Stomach (tissue), 9 donors: ENCODE data around the gene KIAA1958. TPM values are rescaled to one million over a fixed set of nuclear protein-coding genes. Genes with fewer than 3 reads are reported as not detected.

ENCODE experiments used
- DNase-seq, 2 donors: peaks; one replicate each; pipeline versions ENCODE4 v3.0.0 to v3.0.0-alpha.2; 2013 to 2019
- H3K27ac ChIP-seq, 5 donors: fragments of 200-600 bp in 4 of 5; sonication (generic) in 4 of 5; one replicate each; pipeline ENCODE4 v1.5.1; 2013 to 2019; ENCODE audit warnings: mild to moderate bottlenecking in 1 of 5, moderate library complexity in 1 of 5
- H3K27me3 ChIP-seq, 3 donors: fragments of 200-600 bp; sonication (generic); one replicate each; pipeline ENCODE4 v1.5.1; 2017 to 2019; ENCODE audit warnings: mixed run types in 1 of 3
- H3K36me3 ChIP-seq, 4 donors: fragments of 200-600 bp; sonication (generic); 1 replicate in 3 of 4; 2 replicates in 1 of 4; pipeline ENCODE4 v1.5.1; 2016 to 2019
- H3K4me1 ChIP-seq, 4 donors: fragments of 200-600 bp; sonication (generic); one replicate each; pipeline ENCODE4 v1.5.1; 2016 to 2019
- H3K4me3 ChIP-seq, 4 donors: fragments of 200-600 bp; sonication (generic) in 3 of 4; one replicate each; pipeline ENCODE4 v1.5.1; 2016 to 2019; ENCODE audit warnings: mild to moderate bottlenecking in 1 of 4
- H3K9me3 ChIP-seq, 4 donors: fragments of 200-600 bp; sonication (generic); one replicate each; pipeline ENCODE4 v1.5.1; 2016 to 2019
- CTCF ChIP-seq, 7 experiments: fragments of 450-650 bp in 4 of 7; fragments of 200-600 bp in 3 of 7; sonication (generic) in 3 of 7; IDR thresholded peaks; one replicate each; pipeline ENCODE4 v1.5.1; 2016 to 2019; ENCODE audit warnings: antibody characterized with exemption in 7 of 7, control low read depth in 2 of 7, mild to moderate bottlenecking in 1 of 7
- EP300 ChIP-seq: sonication (generic); formaldehyde crosslinking; IDR thresholded peaks from one replicate; pipeline ENCODE4 v1.6.1; 2017; ENCODE audit warnings: antibody characterized with exemption
- POLR2A ChIP-seq, 4 donors: fragments of 450-650 bp; IDR thresholded peaks; one replicate each; pipeline ENCODE4 v1.6.1; 2016; ENCODE audit warnings: antibody characterized with exemption in 4 of 4, control low read depth in 2 of 4, mild to moderate bottlenecking in 1 of 4, moderate library complexity in 1 of 4
- POLR2AphosphoS5 ChIP-seq, 3 donors: sonication (generic); formaldehyde crosslinking; IDR thresholded peaks; one replicate each; pipeline ENCODE4 v1.6.1; 2016; ENCODE audit warnings: antibody characterized with exemption in 3 of 3
- WGBS, 5 donors: extraction: QIAGEN DNeasy Blood & Tissue Kit in 3 of 5; methylation state at CpG; one replicate each; pipeline versions ENCODE4 v1.1.5 to v1.1.7; 2013 to 2018; 5-methylcytosine and 5-hydroxymethylcytosine counted together
- intact Hi-C: fragments of 100-400 bp; cut with DNase I; formaldehyde crosslinking; loops from one replicate; pipeline ENCODE4 v1.15.1; 2023; ENCODE audit warnings: low total_unique reads
- polyA plus RNA-seq, 3 donors: library from polyadenylated mRNA; stranded (reverse); fragments of 200-250 nt; gene quantifications; one replicate each; pipeline ENCODE4 v1.2.3, GENCODE V29; 2013
- total RNA-seq, 5 donors: library from RNA; depleted of rRNA; stranded (reverse); fragments of >200 nt; gene quantifications; one replicate each; pipeline versions ENCODE4 v1.1.0 to v1.2.3, GENCODE V29; 2014 to 2016
- donor health status: healthy with polysubstance abuse.
- donor health status: Bipolar disorder and iron deficiency.
- donor health status: healthy.

KIAA1958 gene
- total and polyA plus RNA-seq, 8 donors: 0.60 to 77.7 (median 12.8) TPM

- Histone ChIP-seq H3K4me1 (peaks cover 9 to 36% (median 29%) of the 10 kb centered on the region in 4 donors), H3K36me3 (peaks cover 0 to 11% (median 7%) of the 10 kb centered on the region in 4 donors), H3K9me3 (peaks cover 0 to 12% (median 8%) of the 10 kb centered on the region in 4 donors), H3K4me3 (peak overlapping the region in 2 of 4 donors; percentile 18 to 99), H3K27ac (peak overlapping the region in 2 of 5 donors; percentile 25 to 27), H3K27me3 (no peaks in the 10 kb centered on the region)
- DNase-seq: no peak
- WGBS, 5 donors: 26 to 67% (median 43%) methylated on average over 5 of the region's 5 CpGs
- intact Hi-C loops: no loop called here
- TF ChIP-seq CTCF (IDR thresholded peaks at IDR 0.05) (no peak), POLR2AphosphoS5 (IDR thresholded peaks at IDR 0.05) (no peak), EP300 (no peak), POLR2A (IDR thresholded peaks at IDR 0.05) (no peak)
Observed at GRCh38 chr9:112489039-112489546, 2.5 kb downstream of the KIAA1958 start.

- peak in 1 of 2 donors; percentile 67 for DNase-seq
- no peak for TF ChIP-seq EP300
- no peak for TF ChIP-seq POLR2AphosphoS5 (IDR thresholded peaks at IDR 0.05)
- TF ChIP-seq CTCF (IDR thresholded peaks at IDR 0.05): no peak
- TF ChIP-seq POLR2A (IDR thresholded peaks at IDR 0.05): no peak
- H3K27me3 ChIP-seq: no peaks in the 10 kb centered on the region
- H3K27ac ChIP-seq: no peak overlapping the region
- H3K4me3 ChIP-seq: no peak overlapping the region
- H3K4me1 ChIP-seq: peaks cover 9 to 36% (median 29%) of the 10 kb centered on the region in 4 donors
- H3K9me3 ChIP-seq: peaks cover 0 to 22% (median 17%) of the 10 kb centered on the region in 4 donors
- intact Hi-C loops: no loop called here
- WGBS, 5 donors: 31 to 48% (median 41%) methylated on average over 4 of the region's 4 CpGs
- peaks cover 3 to 19% (median 13%) of the 10 kb centered on the region in 4 donors for H3K36me3 ChIP-seq
Observed at GRCh38 chr9:112489876-112490666, 3.4 kb downstream of the KIAA1958 start.

- H3K27me3 ChIP-seq: no peaks in the 10 kb centered on the region
- intact Hi-C loops: no loop called here
- peaks cover 0 to 27% (median 17%) of the 10 kb centered on the region in 4 donors for H3K9me3 ChIP-seq
- peaks cover 3 to 25% (median 14%) of the 10 kb centered on the region in 4 donors for H3K36me3 ChIP-seq
- DNase-seq: no peak
- WGBS, 5 donors: 74 to 92% (median 86%) methylated on average over 1 of the region's 1 CpG
- H3K4me1 ChIP-seq: peaks cover 4 to 29% (median 19%) of the 10 kb centered on the region in 4 donors
- no peak overlapping the region for H3K4me3 ChIP-seq
- no peak overlapping the region for H3K27ac ChIP-seq
- TF ChIP-seq POLR2AphosphoS5 (IDR thresholded peaks at IDR 0.05) (no peak), POLR2A (IDR thresholded peaks at IDR 0.05) (no peak), EP300 (no peak), CTCF (IDR thresholded peaks at IDR 0.05) (no peak)
Observed at GRCh38 chr9:112493393-112494137, 6.9 kb downstream of the KIAA1958 start.

- Histone ChIP-seq H3K4me3 (no peak overlapping the region), H3K36me3 (peaks cover 3 to 25% (median 14%) of the 10 kb centered on the region in 4 donors), H3K4me1 (peaks cover 4 to 24% (median 16%) of the 10 kb centered on the region in 4 donors), H3K27ac (no peak overlapping the region), H3K9me3 (peaks cover 0 to 27% (median 17%) of the 10 kb centered on the region in 4 donors), H3K27me3 (no peaks in the 10 kb centered on the region)
- no peak for DNase-seq
- WGBS, 5 donors: 97 to 100% (median 100%) methylated on average over 1 of the region's 1 CpG
- intact Hi-C loops: no loop called here
- TF ChIP-seq POLR2AphosphoS5 (IDR thresholded peaks at IDR 0.05) (no peak), POLR2A (IDR thresholded peaks at IDR 0.05) (no peak), EP300 (no peak), CTCF (IDR thresholded peaks at IDR 0.05) (no peak)
Observed at GRCh38 chr9:112494153-112494552, 7.5 kb downstream of the KIAA1958 start.
